ENCODE results near the gene CROCC.

DNA sequence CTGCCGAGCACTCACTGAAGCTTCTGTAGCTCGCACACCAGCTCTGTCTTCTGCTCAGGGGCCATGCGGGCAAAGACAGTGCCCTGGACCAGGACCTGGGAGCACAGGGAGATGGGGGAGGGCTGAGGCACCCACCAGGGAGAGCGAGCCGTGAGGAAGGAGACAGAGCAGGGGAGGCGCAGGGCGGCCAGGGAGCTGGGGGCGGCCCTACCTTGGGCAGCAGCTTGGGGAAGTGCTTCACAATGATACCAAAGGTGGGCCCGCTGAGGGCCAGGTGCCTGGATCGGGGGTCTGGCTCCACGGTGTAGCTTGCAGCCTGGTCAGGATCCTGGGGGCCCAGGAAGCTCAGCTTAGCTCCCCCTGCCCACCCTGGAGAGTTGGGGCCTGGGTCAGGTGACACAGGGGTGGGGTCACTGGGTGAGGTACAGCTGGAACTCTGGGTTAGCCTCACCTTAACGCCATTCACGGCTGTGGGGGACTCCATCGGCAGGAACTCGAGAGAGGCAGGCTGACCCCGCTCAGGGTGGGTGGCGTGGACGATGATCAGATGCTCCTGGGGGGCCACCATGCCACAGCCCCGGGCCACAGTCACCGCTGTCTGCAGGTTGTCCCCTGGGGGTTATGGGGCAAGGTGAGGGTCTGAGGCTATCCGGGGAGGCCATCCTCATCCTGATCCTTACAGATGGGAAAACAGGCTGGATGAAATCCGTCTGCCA is 68.1 kb downstream of the CROCC start:
- TF ChIP-seq, protein P1, sequence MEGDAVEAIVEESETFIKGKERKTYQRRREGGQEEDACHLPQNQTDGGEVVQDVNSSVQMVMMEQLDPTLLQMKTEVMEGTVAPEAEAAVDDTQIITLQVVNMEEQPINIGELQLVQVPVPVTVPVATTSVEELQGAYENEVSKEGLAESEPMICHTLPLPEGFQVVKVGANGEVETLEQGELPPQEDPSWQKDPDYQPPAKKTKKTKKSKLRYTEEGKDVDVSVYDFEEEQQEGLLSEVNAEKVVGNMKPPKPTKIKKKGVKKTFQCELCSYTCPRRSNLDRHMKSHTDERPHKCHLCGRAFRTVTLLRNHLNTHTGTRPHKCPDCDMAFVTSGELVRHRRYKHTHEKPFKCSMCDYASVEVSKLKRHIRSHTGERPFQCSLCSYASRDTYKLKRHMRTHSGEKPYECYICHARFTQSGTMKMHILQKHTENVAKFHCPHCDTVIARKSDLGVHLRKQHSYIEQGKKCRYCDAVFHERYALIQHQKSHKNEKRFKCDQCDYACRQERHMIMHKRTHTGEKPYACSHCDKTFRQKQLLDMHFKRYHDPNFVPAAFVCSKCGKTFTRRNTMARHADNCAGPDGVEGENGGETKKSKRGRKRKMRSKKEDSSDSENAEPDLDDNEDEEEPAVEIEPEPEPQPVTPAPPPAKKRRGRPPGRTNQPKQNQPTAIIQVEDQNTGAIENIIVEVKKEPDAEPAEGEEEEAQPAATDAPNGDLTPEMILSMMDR (IDR thresholded peaks at IDR 0.05), result no peak
- TF ChIP-seq POLR2AphosphoS5 (IDR thresholded peaks at IDR 0.05), result no peak

All from transverse colon (tissue), 4 donors.